ENCODE data around the gene CLASP1.

- TF ChIP-seq CTCF (IDR thresholded peaks at IDR 0.05) (no peak), POLR2A (IDR thresholded peaks at IDR 0.05) (no peak)
These were observed 14.8 kb upstream of the CLASP1 start for GRCh38 chr2:121664086-121664485.
